CD4-positive, alpha-beta T cell treated with Interleukin-17A for 4 hours (primary cell): Measurements from ENCODE around the gene SLC25A27.

Experiments
- DNase-seq: peaks from one replicate; pipeline ENCODE4 v3.0.0-alpha.2; 2020; ENCODE audit warnings: mixed read lengths

The SLC25A27 gene

DNA sequence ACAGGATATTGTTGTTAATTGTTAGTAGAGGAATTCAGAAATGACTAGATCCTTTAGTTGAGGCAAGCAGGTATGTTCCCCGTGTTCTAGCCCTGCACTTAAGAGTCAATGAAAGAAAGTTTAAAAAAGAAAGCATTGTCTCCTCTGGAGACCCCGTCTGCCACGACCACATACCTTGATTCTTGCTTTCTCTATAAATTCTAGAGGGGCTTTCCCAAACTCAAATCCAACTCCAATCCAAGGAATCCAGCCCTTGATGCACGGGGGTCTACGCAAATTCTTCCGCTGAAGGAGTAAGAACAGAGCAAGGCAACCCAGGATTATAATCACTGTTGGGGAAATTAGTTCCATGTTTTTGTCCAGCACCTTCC lies 558 bp upstream of the SLC25A27 start:
- DNase-seq = no peak

DNA sequence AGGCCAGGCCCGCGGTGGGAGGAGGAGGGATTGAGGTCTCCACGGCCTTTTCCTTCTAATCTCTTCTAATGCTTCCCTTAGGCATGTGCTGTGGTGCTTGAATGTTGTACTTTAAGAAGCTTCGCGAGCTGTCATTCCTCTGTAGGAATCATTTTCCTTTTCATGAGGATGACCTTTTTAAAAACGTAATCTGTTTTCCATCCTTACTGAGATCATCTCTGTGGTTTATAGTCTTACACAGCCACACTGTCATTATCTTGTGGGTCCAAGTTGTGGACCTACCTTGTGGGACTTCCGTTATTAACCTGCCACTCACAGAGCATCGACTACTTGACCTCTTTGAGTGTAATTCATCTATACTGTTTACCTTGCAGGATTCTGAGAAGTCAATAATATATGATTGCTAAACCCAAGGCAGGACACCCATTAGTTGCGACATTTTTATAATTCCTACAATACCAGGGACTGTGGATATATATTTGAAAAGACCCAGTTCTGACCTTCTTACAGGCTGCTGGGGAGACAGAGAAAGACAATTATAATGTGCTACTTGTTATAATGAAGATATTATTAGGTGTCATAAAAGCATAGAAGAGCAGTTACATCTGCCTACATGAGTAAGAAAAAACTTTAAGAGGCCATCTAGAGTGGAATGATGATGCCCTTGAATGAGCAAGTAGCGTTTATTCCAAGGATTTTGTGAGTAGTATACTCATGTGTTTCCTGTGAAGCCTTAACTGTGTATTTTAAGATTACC lies 842 bp downstream of the SLC25A27 start:
- DNase-seq = no peak

DNA sequence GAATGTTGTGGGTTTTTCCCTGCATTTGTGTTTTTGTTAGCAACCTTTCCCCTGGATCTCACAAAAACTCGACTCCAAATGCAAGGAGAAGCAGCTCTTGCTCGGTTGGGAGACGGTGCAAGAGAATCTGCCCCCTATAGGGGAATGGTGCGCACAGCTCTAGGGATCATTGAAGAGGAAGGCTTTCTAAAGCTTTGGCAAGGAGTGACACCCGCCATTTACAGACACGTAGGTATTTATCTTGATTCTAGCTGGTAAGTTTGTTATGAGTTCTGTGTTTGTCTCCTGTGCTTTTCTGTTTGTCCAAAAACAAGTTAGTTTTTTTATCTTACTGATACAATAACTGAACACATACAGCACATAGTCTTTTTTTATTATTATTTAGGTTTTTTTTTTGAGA lies 3.0 kb downstream of the SLC25A27 start:
- DNase-seq = no peak

DNA sequence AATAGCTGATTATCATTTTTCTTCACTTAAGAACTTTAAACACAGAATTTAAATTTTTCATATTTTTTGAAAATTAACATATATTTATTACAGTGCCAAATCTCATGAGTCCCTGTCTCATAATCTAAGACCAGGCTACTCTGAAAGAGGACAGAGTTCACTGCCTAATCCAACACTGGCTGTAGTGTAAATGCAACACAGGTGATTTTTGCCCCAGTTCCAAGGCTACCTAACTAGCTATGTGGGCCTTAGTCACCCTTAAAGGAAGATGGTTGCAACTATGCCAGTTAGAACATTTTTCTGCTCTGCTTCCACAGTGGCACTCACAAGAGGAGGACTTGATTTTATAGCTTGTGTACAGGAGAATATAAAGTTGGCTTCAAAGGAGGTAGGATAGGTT lies 4.9 kb downstream of the SLC25A27 start:
- DNase-seq = no peak

DNA sequence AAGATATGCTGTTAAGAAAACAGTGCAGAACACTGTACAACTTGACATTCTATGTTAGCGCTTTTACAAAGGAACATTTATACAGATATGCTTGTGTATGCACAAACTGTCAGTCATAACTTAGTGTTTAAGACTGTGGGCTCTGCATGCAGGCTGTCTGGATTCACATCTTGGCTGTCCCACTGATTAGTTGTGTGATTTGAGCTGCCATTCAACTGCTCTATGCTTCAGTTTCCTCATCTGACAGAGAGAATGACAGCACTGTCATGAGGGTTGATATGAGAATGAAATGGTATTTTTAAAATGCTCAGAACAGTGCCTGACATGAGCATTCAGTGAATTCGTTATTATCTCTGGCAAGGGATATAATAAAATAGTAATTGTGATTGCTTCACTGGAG lies 8.7 kb downstream of the SLC25A27 start:
- no peak for DNase-seq

DNA sequence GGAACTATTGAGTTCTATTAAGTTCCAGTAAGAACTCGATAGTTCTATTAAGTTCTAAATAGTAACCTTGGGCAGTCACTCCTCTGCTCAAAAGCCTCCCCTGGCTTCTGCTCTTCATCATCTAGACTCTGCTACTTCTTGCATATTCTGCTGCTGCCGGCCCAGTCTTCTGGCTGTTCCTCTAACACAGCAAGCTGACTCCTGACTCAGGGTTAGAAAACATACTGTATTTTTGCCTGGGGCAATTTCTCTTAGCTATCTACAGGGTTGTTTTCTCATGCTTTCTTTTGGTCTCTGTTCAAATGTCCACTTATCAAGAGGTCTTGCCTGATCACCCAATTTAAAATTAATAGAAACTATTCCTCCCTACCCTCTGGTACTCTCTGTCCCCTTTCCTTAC lies 14.6 kb downstream of the SLC25A27 start:
- DNase-seq = no peak

DNA sequence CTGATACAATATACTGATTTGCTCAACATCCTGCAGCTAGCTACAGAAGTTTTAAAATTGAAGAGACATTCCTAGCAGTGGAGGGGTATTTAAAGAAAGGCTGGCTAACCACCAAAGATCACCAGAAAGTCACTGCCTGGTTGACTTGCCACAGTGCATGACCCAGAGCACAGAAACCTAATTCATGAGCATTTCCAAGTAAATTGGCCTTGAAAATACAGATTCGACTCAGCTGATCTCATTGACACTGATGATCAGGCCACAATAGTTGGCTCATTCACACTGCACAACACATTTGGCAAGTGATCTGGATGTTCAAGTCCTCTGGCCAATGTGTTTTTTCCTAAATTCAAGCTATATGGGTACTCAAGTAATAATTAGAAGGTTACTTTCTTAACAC lies 21.6 kb downstream of the SLC25A27 start:
- no peak for DNase-seq

DNA sequence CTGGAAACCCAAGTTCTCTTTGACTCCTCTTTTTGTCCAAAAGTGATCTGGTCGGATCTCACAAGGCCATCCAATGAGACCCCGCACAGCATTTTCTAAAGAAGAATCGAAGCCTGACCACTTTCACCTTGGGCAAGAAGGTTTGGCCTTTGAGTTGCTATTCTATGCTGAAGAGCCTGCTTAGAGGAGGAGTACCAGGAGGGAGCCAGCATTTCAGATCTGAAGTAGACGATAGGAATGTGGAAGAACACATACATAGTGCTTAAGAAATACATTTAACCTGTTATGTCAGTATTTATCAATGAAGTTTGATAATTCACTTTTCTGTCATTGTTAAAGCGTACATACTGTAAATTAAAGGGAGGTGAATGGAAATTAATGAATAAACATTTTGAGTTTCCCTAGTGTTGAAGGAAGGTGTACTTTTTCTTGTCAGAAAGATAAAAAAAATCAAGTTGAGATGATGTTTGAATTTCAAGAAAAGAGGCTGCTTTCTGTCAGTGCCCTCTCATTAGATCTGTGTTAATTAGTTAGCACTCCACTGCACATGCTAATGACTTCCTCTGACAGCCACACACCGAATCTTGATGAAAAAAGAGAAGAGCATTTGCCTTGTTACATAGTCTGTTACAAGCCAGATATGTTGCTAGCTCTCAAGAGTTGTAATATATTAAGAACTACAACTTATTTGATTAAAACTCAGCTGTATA lies 24.0 kb downstream of the SLC25A27 start:
- no peak for DNase-seq

DNA sequence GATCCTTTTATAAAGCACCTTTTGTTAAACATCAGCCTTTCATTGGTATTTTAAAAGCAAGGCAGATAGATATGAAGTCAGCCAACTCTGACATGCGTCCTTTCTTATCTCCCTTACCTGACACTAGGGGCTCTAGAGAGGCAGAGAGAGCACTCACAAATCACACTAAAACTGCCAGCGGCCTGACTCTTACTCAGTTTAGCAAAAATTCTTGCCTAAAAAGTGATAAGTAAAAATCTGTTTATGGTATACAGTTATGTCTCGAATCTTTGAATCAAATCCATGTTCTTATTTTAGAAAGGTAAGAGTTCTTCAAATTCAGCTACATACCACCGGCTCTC lies 24.5 kb downstream of the SLC25A27 start:
- no peak for DNase-seq

DNA sequence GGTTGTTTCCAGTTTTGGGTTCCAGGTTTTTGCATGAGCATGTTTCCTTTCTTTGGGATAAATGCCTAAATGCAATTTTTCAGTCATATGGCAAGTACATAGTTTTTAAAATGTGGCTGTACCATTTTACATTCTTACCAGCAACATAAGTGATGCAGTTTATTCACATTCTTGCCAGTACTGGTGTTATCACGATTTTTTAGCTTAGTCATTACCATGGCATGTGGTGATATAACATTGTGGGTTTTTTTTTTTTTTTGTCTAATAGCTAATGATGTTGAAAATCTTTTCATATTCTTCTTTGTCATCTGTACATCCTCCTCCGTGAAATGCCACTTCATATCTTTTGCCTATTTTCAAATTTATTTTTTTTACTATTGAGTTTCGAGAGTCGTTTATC lies 32.0 kb downstream of the SLC25A27 start:
- no peak for DNase-seq

DNA sequence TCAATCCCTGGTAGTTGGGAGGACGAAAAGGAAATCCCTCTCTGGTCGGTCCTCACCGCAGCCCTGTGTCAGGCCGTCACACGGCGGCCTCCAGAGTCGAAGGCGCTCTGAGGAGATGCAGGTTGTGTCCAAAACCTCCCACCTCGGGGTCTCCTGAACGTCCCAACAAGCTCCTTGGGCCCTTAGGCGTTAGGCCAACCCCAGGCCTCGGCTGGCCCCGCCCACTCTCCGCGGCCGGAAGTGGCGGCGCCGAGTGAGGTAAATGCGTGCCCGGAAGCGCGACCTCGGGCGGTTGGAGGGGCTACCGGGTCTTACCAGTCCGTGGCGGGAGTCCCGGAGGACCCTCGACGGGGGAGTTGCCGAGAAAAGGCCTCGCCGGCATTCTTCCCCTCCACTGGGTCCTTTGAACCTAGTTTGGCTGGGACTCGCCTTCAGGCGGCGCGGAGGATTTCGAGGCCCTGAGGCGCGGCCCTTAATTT lies 34.9 kb downstream of the SLC25A27 start, which contains the start of gene TDRD6:
Gene TDRD6, plus strand, starts transcription at position 267 of the 479 bp plus-strand sequence. CDS start 244 bp downstream, outside the sequence.
- DNase-seq = no peak

DNA sequence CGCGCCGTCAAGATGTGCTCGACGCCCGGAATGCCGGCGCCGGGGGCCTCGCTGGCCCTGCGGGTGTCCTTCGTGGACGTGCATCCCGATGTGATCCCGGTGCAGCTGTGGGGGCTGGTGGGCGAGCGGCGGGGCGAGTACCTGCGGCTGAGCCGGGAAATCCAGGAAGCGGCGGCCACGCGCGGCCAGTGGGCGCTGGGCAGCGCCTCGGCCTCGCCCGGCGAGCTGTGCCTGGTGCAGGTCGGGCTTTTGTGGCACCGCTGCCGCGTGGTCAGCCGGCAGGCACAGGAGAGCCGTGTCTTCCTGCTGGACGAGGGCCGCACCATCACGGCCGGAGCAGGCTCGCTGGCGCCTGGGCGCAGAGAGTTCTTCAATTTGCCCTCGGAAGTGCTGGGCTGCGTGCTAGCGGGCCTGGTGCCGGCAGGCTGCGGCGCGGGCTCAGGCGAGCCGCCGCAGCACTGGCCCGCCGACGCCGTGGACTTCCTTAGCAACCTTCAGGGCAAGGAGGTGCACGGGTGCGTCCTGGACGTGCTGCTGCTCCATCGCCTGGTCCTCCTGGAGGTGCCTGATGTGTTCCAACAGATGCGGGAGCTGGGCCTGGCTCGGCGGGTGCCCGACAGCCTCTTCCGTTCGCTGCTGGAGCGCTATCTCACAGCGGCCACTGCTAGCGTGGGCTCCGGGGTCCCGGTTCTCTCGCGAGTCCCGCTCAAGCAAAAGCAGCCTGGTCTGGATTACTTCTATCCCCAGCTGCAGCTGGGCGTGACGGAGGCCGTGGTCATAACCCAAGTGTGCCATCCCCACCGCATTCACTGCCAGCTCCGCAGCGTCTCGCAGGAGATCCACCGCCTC lies 35.6 kb downstream of the SLC25A27 start:
- no peak for DNase-seq

DNA sequence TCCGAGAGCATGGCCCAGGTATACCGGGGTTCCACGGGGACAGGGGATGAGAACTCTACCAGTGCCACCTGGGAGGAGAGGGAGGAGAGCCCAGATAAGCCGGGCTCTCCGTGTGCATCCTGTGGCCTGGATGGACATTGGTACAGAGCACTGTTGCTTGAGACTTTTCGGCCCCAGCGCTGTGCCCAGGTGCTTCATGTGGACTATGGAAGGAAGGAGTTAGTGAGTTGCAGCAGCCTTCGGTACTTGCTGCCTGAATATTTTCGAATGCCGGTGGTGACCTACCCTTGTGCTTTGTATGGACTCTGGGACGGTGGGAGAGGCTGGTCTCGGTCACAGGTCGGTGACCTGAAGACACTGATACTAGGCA lies 36.2 kb downstream of the SLC25A27 start:
- DNase-seq = no peak

DNA sequence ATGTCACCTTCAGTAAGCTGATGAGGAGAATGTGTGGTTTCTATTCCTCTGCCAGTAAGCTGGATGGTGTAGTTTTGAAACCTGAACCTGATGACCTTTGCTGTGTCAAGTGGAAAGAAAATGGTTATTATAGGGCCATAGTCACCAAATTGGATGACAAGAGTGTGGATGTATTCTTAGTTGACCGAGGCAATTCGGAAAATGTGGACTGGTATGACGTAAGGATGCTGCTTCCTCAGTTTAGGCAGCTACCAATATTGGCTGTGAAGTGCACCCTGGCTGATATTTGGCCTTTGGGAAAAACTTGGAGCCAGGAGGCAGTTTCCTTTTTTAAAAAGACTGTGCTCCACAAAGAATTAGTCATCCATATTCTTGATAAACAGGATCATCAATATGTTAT lies 36.9 kb downstream of the SLC25A27 start:
- DNase-seq = no peak

DNA sequence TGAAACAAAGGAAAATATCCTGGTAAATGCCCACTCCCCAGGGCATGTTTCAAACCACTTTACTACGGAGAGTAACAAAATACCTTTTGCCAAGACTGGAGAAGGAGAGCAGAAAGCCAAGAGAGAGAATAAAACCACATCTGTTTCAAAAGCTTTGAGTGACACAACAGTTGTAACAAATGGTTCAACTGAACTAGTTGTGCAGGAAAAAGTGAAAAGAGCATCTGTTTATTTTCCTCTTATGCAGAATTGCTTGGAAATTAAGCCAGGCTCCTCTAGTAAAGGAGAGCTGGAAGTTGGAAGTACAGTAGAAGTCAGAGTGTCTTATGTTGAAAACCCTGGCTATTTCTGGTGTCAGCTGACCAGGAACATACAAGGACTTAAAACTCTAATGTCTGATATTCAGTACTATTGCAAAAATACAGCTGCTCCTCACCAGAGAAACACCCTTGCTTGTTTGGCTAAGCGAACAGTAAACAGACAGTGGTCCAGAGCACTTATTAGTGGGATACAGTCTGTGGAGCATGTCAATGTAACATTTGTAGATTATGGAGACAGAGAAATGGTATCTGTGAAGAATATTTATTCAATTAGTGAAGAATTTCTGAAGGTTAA lies 37.5 kb downstream of the SLC25A27 start:
- no peak for DNase-seq

DNA sequence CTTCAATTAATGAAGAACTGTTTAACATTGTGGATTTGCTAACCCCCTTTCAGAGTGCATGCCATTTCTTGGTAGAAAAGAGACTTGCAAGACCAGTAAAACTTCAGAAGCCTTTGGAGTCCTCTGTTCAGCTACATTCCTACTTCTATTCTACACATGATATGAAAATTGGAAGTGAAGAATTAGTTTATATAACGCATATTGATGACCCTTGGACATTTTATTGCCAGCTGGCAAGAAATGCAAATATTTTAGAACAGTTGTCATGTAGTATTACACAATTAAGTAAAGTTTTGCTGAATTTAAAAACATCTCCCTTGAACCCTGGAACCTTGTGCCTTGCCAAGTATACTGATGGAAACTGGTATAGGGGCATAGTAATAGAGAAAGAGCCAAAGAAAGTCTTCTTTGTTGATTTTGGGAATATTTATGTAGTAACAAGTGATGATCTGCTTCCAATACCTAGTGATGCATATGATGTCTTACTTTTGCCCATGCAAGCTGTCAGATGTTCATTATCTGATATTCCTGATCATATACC lies 38.2 kb downstream of the SLC25A27 start:
- DNase-seq = no peak

DNA sequence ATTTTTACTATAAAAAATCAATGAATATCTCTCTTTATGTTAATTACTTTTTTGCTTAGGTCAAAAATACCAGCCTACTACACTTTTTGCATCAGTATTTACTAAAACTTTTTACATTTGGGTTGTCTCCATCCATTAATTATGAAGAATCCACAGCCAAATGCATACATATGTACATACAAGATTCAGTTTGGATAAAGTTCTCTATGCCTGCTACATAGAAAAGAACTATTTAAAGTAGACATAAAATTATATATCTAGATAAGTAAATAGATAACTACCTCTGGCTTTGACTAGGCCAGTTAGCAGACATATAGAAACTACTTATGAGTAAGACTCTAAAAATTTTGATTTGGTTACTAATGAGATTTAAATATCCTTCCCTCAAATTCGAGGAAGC lies 47.2 kb downstream of the SLC25A27 start:
- DNase-seq = no peak

DNA sequence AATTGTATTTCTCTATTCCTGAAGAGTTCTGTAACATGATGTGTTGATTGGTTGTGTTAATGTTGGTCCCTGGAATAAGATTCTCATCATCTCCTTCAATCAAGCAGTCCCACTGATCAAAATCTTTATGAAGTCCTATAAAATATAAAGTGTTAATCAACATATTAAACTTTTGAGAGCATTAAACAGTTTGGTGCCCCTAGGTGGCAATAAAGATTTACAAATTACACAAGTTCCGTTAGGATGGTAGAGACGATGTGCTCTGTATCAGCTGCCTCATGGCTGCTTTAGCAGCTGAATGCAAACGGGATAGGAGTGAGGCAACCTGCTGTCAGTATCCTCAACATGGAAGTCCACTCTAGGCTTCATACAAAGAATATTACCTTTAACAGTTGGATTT lies 51.8 kb downstream of the SLC25A27 start:
- DNase-seq = no peak

DNA sequence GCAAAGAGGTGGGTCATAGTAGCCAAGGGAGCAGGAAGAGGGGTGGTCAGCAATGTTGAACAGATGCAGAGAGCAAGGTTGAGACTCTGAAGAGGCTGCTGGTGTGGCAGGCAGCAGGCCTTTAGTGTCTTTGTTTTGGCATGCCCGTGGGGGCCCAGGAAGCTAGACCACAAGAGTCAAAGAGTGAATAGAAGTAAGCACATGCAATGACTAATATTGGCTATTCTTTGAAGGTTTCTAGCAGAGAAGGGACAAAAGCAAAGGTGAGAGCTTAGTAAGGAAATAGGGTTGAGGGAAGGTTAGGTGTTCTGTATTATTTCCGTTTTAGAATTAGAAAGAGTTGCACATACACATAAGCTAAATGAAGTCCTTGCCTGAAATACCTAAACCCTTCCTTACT lies 53.7 kb downstream of the SLC25A27 start:
- DNase-seq = no peak

DNA sequence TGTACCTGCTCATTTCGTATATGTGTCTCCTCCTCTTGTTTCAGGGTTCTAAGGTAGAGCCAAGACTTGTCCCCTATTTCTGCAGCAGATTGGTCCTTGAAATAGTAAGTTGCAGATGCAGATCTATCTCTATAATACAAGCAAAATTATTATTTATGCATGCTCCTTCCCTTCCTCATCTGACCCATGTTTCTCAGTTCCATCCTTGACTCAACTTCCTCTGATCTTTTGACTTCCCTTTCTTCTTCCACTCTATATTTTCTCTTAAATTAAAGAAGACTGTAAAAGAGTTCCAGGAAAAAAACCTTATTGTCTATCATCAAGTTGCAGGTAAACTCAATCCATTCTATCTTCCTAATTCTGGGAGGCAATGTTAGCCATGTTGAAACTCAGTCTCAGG lies 58.7 kb downstream of the SLC25A27 start:
- no peak for DNase-seq

DNA sequence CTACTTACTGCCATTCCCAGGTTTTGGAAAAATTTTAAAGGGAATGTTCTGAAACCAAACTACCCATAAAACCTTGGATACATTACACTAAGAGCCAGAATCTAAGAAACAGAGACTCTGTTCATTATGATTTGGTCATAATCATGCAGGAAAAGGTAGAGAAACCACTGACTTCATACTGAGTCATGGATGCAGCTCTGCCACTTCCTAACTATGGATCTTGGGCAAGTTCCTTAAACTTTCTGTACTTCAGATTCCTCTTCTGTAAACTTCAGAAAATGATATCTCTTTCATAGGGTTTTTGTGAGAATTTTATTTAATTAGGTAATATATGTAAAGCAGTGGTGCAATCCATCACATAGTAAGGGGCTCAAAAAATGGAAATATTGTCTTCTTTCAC lies 62.4 kb downstream of the SLC25A27 start:
- DNase-seq = no peak

DNA sequence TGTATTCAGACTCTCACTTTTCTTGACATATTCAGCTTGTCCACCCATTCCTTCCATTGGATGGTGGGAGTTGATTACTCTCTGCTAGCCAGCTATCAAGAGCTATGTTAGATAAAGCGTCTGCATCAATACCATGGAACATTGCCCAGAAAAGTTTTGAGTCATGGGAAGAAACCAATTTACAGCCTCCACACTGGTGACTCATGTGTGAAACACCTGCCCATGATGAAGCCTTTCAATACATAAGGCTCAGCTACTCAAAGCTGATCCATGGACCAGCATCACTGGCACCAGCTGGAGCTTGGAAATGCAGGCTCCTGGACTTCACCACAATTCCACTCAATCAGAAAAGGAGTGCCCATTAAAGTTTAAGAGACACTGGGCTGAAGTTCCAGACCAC lies 66.3 kb downstream of the SLC25A27 start:
- no peak for DNase-seq

DNA sequence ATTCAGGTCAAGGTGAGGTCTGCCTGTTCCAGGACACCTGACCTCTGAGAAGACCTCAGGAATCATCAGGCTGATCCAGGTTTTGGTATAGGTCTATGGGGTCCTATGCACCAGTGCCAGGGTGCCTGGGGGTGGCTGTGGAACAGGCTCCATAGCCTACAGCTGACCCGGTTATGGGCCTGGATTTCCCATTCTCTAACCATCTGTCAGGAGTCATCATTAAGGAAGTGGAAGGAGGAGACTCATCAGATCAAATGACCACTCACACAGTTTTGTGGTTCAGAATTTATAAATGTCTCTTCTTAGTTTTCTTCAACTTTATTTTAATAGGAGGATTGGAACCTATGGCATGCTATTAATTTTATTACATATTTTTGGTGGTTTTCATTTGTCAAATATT lies 67.6 kb downstream of the SLC25A27 start:
- no peak for DNase-seq
